Measurements from ENCODE around the gene FBXW7.

DNA sequence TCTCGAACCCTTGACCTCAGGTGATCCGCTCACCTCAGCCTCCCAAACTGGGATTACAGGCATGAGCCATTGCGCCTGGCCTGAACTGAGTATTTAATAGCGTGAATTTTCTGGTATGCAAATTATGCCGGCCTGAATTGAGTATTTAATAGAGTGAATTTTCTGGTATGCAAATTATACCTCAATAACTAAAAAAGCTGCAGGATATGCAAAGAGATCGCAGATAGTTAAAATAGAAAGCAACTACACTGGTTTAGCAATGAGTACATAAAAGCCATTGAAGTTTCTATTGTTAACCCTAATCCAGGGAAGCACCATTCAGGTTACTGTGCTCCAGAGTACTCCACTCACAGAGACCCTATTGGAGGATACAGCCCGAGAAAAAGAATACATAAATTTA lies 22.8 kb downstream of the FBXW7 start:
- TF ChIP-seq, protein P1, sequence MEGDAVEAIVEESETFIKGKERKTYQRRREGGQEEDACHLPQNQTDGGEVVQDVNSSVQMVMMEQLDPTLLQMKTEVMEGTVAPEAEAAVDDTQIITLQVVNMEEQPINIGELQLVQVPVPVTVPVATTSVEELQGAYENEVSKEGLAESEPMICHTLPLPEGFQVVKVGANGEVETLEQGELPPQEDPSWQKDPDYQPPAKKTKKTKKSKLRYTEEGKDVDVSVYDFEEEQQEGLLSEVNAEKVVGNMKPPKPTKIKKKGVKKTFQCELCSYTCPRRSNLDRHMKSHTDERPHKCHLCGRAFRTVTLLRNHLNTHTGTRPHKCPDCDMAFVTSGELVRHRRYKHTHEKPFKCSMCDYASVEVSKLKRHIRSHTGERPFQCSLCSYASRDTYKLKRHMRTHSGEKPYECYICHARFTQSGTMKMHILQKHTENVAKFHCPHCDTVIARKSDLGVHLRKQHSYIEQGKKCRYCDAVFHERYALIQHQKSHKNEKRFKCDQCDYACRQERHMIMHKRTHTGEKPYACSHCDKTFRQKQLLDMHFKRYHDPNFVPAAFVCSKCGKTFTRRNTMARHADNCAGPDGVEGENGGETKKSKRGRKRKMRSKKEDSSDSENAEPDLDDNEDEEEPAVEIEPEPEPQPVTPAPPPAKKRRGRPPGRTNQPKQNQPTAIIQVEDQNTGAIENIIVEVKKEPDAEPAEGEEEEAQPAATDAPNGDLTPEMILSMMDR (IDR thresholded peaks at IDR 0.05): no peak
- no peak for TF ChIP-seq EZH2 (IDR thresholded peaks at IDR 0.05; ENCODE audit: borderline replicate concordance, insufficient read depth, low read depth, low read length, poor library complexity, severe bottlenecking)
